NCI-H526 (cell line): ENCODE data around the gene GPNMB.
"Not testable (repeated sequence)": the region's sequence is repeated elsewhere in the genome, so short reads cannot be mapped to it uniquely, and the experiment has no call there.

Experiments
- DNase-seq, 2 experiments: peaks; one replicate each; lab custom pipeline; 2025; lab: John Stamatoyannopoulos, UW

Gene GPNMB

DNA sequence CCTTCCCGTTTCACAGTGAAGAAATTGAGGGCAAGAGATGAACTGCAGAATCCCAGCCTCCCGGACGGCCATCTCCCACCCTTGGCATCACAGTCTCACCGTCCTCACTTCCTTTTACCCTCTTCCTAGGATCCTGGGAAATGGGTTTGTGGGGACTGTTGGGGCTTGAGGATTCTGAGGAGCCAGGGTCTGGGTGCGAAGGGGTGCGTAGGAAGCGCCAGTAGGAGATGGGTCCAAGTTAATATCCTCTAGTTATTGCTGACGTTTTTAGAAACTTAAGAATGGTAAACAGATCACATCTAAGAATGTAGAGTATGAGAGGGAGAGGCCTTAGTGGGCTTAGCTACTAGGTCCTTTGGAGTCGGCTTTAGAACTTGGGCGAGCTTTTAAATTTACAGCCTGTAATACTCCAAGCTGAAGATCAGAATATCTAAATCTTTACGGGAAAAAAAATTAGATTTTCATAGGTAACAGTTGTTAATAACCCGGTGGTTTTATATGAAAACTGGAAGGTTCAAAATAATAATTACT, 53.3 kb downstream of the GPNMB start:
- DNase-seq = peak in 1 of 2 experiments; percentile 29

DNA sequence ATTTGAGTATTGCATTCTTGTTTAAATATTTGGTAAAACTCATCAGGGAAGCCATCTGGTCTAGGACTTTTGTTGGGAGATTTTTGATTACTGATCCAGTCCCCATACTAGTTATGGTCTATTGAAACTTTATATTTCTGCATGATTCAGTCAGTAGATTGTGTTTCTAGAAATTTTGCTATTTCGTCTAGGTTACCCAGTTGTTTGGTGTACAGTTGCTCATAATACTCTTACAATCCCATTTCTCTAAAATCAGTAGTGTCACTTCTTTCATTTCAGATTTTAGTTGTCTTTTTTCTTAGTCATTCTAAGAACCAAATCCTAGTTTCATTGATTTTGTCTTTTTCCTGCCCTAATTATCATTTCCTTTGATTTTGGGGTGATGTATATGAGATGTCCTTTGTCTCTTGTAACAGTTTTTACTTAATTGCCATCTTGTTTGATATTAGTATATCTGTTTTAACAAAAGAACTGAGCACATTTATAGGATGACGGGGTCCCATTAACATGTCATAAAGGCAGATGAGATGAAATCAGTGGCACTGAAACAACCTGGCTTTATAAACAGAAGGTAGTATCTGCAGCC, 60.5 kb downstream of the GPNMB start:
- DNase-seq = no peak

DNA sequence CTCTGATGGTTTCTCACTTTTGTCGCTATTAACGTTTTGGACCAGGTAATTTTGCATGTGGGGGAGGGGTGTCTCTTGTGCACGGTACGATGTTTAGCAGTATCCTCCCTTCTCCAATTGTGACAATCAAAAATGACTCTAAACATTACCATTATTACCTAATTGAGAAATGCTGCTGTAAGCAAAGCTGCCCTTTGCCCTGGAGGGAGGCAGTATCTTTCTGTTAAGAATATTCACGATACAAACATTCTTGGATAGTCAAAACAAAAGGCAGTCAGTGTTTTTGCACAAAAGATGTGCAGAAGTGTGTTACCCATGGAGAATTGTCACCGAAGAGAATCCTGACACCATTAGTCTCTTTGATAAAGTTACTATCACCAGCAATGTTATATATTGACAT, 62.2 kb downstream of the GPNMB start:
- no peak for DNase-seq

DNA sequence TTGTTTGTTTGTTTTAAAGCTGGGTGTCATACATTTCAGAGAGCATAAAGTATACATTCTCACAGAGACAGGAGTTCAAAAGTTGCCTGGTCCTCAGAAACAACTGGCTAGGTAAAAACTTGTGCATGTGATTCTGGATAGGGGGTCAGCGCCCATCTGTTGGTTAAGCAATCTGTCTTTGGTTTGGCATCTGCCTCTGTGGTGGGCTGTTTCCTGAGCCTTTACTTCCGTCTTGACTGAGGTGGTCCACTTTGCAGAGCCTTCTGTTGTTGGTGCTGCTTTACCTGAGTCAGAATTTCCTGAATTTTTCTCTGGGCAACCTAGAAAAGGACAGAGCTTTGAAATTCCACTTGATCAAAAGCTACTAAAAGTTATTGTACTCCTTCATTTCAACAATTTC, 65.6 kb downstream of the GPNMB start:
- DNase-seq = not testable (repeated sequence)

DNA sequence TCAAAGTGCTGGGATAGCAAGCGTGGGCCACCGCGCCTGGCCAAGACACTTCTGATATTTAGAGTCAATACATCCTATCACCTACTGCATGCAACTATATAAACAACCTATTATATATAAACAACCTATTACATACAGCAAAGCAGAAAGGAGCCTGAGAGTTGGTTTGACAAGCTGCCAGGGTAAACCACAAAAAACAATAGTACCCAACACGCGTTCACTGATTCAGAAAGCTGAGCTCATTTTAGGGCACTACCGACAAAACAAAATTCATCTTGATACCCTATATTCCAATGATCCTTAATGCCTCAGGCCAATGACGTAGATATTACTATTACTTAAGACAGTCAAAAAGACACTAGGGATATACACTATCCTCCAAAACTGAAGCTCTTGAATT, 68.8 kb downstream of the GPNMB start:
- DNase-seq = no peak
